GM19023 (cell line): ENCODE data around the gene TXNRD2.
"Not testable (repeated sequence)": the region's sequence is repeated elsewhere in the genome, so short reads cannot be mapped to it uniquely, and the experiment has no call there.

Source experiments
- ATAC-seq: cut with Tn5 transposase; IDR thresholded peaks from one replicate; pipeline ENCODE4 v1.9.1; 2021; ENCODE audit warnings: mild to moderate bottlenecking, moderate library complexity; ENCODE audit not compliant: unreplicated experiment

Gene TXNRD2

GRCh38 chr22:19892257-19892879, 49.2 kb downstream of the TXNRD2 start:
- no peak for ATAC-seq

GRCh38 chr22:19891317-19892256, 50.0 kb downstream of the TXNRD2 start:
- no peak for ATAC-seq

DNA sequence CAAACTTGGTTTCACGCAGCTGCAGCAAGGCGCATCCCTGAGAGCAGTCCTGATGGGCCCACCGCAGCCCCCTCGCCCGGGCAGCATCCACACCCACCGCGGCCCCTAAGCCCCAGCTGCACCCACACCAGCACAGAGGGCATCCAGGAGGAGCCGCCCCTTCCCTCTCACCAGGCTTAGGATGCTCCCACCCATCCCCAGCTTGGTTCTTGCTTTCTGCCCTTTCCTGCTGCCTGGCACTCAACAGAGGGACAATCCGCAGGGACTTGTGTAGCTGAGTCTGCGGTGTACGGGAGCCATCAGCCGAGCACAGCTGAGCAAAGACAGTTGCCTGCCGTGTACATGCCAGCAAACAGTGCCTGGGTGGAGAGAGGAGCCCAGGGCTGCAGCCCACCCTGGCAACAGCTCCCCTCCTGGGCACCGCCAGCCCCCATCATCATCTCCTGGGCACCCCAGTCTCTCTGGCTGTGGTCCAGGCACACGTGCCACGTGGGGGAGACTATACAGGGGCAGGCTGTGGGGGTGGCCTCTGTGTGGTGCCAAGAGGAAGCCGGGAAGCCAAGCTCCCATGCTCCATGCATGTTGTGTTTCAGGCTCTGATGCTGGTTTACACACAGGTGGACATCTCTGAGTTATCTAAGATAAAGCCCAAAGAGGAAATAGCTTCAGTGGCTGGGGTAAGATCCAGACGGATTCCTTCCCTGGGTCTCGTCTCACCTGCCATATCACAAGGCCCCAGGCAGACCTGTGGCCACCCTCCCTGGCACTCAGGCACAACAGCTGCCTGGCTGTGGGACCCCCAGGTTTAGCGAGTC, 50.9 kb downstream of the TXNRD2 start:
- ATAC-seq: no peak

- no peak for ATAC-seq
Measured at GRCh38 chr22:19889951-19890350, 51.7 kb downstream of the TXNRD2 start.

DNA sequence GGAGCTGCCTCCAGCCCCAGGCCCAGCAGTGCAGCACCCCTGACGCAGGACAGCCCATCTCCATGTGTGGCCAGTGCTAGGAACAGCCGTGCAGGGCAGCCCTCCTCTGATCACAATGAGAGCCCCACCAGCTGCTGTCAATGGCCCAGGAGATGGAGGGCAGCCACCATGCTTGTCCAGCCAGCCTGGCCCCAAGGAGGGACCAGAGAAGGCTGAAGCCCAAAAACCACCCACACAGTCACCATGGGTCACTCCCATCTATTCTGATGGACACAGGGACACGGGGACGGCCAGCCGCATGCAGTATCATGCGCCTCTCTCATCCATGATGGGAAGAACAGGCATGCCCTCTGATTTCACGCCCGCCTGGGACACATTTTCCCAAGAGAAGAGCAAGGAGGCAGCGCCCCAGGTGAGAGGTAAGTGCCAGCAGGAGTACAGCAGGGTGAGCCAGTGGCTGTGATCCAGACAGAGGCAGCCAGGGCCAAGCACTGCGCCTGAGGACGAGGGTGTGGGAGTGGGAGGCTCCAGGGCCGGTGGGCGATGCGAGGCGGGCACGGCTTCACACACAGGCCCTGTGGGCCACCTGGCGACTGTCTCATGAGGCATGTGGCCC, 53.4 kb downstream of the TXNRD2 start:
- ATAC-seq: no peak

DNA sequence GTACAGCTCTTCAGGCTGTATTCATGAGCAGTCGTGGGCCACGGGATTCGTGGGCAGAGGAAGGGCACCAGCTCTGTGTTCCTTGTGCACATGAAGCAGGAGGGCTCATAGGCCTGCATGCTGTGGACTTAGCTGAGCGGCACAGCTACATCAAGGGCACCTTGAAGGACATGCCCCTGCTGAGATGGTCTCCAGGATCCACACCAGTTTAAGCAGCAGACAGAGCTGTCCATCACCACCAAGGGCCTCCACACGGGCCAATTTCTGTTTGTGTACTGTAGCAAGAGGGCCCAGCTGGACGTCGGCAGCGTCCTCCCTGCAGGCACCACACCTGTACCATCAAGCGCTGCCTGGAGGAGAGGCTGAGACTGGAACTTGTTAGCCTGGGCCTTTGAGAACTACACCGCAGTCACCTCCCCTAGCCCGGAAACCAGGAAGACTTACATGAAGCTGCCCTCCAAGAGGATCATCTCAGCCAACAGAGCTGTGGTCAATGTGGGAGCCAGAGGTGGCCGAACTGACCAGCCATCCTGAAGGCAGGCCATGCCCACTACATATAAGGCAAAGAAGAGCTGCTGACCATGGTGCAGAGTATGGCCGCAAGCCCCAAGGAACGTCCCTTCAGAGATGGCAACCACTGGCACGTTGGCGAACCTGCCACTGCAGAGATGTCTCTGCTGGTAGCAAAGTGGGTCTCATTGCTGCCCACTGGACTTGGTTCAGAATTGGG, 54.2 kb downstream of the TXNRD2 start:
- no peak for ATAC-seq

DNA sequence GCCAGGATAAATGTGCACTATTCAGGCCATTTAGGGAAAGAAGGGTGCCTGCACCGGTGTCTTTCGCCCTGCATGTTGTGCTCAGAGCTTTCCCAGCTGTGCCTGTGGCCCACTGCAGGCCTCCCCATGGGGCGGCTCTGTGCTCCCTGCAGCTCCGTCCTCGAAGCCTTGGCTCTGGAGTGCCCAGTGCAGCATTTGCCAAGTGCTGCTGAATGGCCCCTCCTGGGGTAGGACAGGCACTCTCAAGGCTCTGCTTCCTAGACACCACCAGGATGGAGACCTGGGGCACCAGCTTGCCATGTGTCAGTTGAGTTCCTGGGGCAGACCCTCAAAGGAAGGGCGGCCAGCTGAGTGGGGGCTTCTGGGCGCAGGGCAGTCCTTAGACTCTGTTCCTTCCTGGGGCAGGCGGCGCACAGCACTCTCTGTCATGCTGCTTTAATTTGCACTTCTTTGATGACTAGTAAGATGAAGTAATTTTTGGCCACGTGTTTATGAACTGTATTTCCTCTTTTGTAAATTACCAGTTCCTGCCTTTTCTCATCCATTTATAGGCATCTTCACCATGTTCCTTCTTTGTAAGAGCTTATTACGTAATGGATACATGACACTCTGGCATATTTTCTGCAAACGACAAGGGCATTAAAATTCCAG, 54.9 kb downstream of the TXNRD2 start:
- no peak for ATAC-seq

- no peak for ATAC-seq
Measured at GRCh38 chr22:19885841-19886592, 55.6 kb downstream of the TXNRD2 start.

- no peak for ATAC-seq
Measured at GRCh38 chr22:19884954-19885751, 56.5 kb downstream of the TXNRD2 start.

- ATAC-seq: no peak
Measured at GRCh38 chr22:19884161-19884953, 57.3 kb downstream of the TXNRD2 start.

- ATAC-seq: not testable (repeated sequence)
Measured at GRCh38 chr22:19883446-19883845, 58.2 kb downstream of the TXNRD2 start.

DNA sequence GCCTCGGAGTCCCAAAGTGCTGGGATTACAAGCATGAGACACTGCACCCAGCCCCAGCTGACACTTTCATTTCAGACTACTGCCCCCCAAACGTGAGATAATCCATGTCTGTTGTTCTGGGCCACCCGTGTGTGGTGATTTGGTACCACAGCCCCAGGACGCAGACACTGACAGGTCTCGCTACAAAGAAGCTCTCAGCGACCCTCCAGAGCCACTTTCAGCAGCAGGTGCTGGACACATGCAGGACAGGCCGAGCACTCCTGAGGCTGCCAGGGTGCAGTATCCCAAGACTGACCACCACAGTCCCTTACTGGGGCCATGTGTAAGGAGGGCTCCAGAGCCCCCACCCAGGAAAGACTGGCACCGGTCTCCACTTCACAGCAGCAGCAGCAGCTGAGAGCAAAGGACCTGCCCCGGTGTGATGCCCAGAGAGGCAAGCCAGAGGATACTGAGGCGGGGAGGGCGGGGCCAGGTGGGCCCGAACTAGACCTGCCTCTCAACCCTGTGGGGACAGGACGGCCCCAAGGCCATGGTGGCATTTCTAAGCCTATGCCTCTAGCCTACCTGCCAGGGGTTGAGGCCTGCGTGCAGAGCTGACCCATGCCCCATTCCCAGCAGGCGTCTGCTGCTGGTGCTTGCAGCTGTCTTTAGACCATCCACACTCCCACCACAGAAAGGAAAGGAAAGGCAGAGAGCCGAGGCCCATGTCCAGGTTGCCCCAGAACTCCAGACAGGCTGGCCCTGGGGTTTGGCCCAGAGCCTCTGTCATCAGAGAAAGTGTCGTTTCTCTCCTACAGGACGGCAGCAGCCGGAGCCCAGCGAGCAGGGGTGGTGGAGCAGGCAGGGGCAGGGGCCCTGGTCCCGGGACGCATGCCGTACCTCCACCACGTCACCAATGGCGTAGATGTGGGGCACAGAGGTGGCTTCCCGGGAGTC, 58.9 kb downstream of the TXNRD2 start:
- no peak for ATAC-seq

DNA sequence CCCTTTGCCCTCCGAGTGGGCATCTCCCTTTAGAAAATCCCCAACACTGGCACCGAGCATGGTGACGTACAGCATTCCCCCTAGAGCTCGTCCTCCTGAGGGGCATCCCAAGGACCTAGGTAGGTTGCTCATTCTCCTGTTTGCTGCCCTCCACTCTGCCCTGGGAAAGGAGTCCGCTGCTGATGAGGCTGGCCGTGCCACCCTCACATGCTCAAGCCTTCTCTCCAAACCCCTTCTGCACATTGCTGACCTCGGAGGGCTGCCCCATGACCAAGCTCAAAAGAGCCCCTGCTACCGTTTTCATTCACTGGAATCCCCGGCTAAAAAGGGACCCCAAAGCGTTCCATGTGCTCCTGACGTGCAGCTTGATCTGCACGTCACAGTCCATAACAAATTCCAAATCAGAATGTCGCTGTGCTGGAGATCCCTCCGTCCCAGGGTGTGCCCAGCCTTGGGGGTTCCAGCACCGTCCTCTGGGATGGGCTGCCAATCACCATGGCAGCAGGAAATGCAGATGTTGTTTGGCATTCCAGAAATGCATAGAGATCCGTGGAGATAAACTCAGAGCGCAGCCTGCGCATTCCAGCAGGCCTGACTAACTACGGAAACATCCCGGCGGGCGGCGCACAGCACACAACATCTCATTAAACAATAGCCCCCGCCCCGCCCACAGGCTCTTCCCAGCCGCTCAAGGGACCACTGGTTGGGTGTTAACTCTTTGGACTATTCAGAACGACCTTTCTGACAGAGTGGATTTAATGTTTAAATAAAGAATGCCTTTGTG, 60.6 kb downstream of the TXNRD2 start:
- no peak for ATAC-seq

GRCh38 chr22:19879992-19880785, 61.4 kb downstream of the TXNRD2 start:
- ATAC-seq: no peak

DNA sequence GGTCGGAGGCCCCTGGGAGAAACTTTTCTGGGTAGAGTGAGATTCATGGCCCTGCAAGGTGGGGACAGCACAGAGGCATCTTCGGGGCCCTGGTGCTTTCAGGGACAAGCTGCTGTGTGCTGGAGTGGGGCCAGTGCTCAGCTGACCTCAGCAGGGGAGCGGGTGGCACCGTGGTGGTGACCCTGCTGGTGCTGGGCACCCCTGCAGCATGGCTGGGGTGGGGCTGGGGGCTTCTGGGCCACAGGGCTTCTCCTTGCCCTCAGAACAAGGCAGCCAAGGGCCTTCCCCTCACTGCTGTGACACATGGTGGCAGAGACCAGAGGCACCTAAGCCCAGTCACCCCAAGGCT, 62.0 kb downstream of the TXNRD2 start:
- no peak for ATAC-seq
